ENCODE results near the gene MYO7B.

DNA sequence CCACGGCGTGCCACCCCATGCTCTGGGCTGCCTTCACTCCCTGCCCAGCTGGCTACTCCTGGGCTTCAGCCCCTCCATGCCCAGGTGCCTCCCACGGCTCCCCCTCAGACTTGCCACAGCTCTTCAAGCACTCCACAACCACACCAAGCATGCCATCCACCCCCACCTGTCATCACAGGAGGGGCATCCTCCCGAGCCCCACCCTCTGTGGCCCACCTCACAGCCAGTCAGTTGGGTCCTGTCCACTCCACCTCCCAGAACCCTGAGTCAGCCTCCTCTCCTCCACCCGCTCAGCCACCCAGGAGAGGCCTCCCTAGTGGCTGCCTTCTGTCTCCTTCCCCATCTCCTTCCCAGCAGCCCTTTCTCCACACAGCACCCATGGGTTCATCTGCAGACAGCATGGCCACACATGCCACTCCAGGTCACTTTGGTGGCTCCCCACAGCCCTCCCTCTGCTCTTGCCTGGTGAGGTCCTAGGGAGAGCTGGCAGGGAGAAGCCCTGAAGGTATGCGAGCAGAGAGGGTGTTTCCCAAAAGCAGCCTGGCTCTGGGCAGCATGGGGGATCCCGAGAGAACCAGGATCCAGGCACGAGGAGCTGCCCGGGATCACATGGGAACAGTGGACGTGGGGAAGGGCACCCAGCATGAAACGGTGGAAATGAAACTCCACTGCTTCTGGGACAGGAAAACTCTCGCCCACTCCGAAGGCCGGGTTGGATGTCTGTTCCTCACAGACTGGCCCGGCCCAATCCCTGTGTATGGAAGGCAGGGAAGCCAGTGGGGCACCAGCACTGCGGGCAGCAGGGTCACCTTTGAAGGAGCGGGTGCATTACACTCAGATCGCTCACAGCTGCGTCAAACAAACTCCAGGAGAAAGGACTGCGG is 137.1 kb downstream of the MYO7B start:
- TF ChIP-seq, protein P1, sequence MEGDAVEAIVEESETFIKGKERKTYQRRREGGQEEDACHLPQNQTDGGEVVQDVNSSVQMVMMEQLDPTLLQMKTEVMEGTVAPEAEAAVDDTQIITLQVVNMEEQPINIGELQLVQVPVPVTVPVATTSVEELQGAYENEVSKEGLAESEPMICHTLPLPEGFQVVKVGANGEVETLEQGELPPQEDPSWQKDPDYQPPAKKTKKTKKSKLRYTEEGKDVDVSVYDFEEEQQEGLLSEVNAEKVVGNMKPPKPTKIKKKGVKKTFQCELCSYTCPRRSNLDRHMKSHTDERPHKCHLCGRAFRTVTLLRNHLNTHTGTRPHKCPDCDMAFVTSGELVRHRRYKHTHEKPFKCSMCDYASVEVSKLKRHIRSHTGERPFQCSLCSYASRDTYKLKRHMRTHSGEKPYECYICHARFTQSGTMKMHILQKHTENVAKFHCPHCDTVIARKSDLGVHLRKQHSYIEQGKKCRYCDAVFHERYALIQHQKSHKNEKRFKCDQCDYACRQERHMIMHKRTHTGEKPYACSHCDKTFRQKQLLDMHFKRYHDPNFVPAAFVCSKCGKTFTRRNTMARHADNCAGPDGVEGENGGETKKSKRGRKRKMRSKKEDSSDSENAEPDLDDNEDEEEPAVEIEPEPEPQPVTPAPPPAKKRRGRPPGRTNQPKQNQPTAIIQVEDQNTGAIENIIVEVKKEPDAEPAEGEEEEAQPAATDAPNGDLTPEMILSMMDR (IDR thresholded peaks at IDR 0.05), result no peak
- no peak for TF ChIP-seq POLR2A (IDR thresholded peaks at IDR 0.05)
